GM12892 (cell line): Measurements from ENCODE around the gene FCHO1.

Source experiments
- POLR2A ChIP-seq: IDR thresholded peaks from 2 replicates; pipeline ENCODE4 v1.6.1; 2011; ENCODE audit warnings: low read depth, low read length, control low read depth
- POLR2AphosphoS5 ChIP-seq: IDR thresholded peaks from 2 replicates; pipeline ENCODE4 v1.6.1; 2011; ENCODE audit warnings: low read depth, low read length, control low read depth
- TAF1 ChIP-seq: IDR thresholded peaks from 2 replicates; pipeline ENCODE4 v1.6.1; 2011; ENCODE audit warnings: low read depth, mild to moderate bottlenecking, control low read depth, low read length, borderline replicate concordance

- TF ChIP-seq TAF1 (no peak), POLR2A (no peak), POLR2AphosphoS5 (no peak)
Observed at GRCh38 chr19:17812099-17812498, 60.8 kb downstream of the FCHO1 start.
